Measurements from ENCODE around the gene CERS2. TPM values are rescaled to one million over a fixed set of nuclear protein-coding genes. Genes with fewer than 3 reads are reported as not detected.

CERS2 gene
- total and polyA plus RNA-seq, 10 of the 15 experiments (the other 5 are each of a cell fraction or from before 2014, with no cell fraction given), result 9.2 to 87.9 (median 50.8) TPM

DNA sequence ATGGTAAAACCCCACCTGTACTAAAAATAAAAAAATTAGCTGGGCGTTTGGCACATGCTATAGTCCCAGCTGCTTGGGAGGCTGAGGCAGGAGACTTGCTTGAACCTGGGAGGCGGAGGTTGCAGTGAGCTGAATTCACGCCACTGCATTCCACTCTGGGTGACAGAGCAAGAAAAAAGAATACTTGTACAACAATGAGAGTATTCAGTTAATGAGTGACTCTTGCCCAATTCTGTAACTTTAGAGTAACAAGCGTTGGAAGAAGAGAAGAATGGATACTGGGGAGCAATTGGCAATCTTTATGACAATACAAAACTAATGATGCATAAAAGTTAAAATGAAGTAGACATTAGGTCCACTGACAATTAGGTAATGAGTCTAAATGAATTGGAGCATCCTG is 18.0 kb upstream of the CERS2 start:
- Histone ChIP-seq H3K9me3 (replicated peaks; ENCODE audit: control insufficient read depth, insufficient read depth, low read length) (no peaks in the 10 kb centered on the region), H3K27ac (ENCODE audit: control insufficient read depth, insufficient read depth) (no peak overlapping the region), H2AFZ (ENCODE audit: control insufficient read depth, low read depth, low read length) (no peak overlapping the region), H3K36me3 (ENCODE audit: control insufficient read depth in 2 of 2, insufficient read depth in 2 of 2, low read length in 1 of 2) (no peaks in the 10 kb centered on the region), H3K27me3 (replicated peaks in 1 of 2; ENCODE audit: control insufficient read depth in 2 of 2, insufficient read depth in 2 of 2, low read length in 1 of 2) (no peaks in the 10 kb centered on the region), H3K79me2 (ENCODE audit: control insufficient read depth, insufficient read depth, low read length) (no peaks in the 10 kb centered on the region), H3K4me1 (ENCODE audit: control insufficient read depth, insufficient read depth, low read length) (no peaks in the 10 kb centered on the region), H4K20me1 (ENCODE audit: control insufficient read depth, insufficient read depth) (no peaks in the 10 kb centered on the region), H3K4me2 (ENCODE audit: control insufficient read depth, insufficient read depth) (no peak overlapping the region), H3K9ac (ENCODE audit: control insufficient read depth, insufficient read depth, low read length) (no peak overlapping the region), H3K4me3 (no peak overlapping the region)
- ChIA-PET SMC1A (ENCODE audit: uncharacterized antibody, unreplicated experiment) (no interaction called here), CTCF (interaction anchor here (16.2 kb wide), 1 partner anchor 12 kb away, joined by 252 read pairs; the partner anchor contains the start of genes ANXA9 and CERS2), POLR2A (interaction anchor here (0.6 kb wide), 1 partner anchor 405 kb away, joined by 8 read pairs; no protein-coding TSS in a partner anchor), RAD21 (ENCODE audit: unreplicated experiment) (no interaction called here)
- FAIRE-seq, result no peak
- intact Hi-C loops (cut with micrococcal nuclease; ENCODE audit: unreplicated experiment), result loop anchor here (10.0 kb wide), 1 partner anchor 738 kb away; the partner anchor contains the start of gene CA14
- DNase-seq (ENCODE audit: low read depth, low spot score), result no peak
- TF ChIP-seq SMC3 (IDR thresholded peaks at IDR 0.05; ENCODE audit: borderline replicate concordance, low read length) (no peak), RCOR1 (conservative IDR thresholded peaks at IDR 0.05; ENCODE audit: low read depth, low read length) (no peak), HDGF (IDR thresholded peaks at IDR 0.05) (no peak), BMI1 (IDR thresholded peaks at IDR 0.05; ENCODE audit: borderline replicate concordance) (no peak), FOXM1 (IDR thresholded peaks at IDR 0.05; ENCODE audit: low read depth, low read length) (no peak), NFYA (IDR thresholded peaks at IDR 0.05; ENCODE audit: borderline replicate concordance, low read depth, low read length) (no peak), IRF3 (IDR thresholded peaks at IDR 0.05) (no peak), ZBTB40 (IDR thresholded peaks at IDR 0.05; ENCODE audit: borderline replicate concordance) (no peak), ATF7 (IDR thresholded peaks at IDR 0.05; ENCODE audit: low read depth) (no peak), NR2F1 (conservative IDR thresholded peaks at IDR 0.05) (no peak), CHD2 (IDR thresholded peaks at IDR 0.05; ENCODE audit: borderline replicate concordance, low read depth, low read length) (no peak)
- TF ChIP-seq, protein P1, sequence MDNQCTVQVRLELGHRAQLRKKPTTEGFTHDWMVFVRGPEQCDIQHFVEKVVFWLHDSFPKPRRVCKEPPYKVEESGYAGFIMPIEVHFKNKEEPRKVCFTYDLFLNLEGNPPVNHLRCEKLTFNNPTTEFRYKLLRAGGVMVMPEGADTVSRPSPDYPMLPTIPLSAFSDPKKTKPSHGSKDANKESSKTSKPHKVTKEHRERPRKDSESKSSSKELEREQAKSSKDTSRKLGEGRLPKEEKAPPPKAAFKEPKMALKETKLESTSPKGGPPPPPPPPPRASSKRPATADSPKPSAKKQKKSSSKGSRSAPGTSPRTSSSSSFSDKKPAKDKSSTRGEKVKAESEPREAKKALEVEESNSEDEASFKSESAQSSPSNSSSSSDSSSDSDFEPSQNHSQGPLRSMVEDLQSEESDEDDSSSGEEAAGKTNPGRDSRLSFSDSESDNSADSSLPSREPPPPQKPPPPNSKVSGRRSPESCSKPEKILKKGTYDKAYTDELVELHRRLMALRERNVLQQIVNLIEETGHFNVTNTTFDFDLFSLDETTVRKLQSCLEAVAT (IDR thresholded peaks at IDR 0.05), result no peak
- 78% methylated on average over 4 of the region's 4 CpGs for WGBS (ENCODE audit: insufficient coverage, insufficient replicate concordance, low lambda C conversion rate, missing lambda C conversion rate)
- BruUV-seq (replicated peaks), result no TSS peak
- in situ Hi-C loops (cut with MboI), result no loop called here
- no peak for ATAC-seq

All from GM12878 (cell line).